H1 (cell line): Measurements from ENCODE around the gene ANKUB1. TPM values are rescaled to one million over a fixed set of nuclear protein-coding genes. Genes with fewer than 3 reads are reported as not detected.

Source experiments
- CTCF ChIA-PET: fragments of 300-600 bp; sonication (Branson Sonifier 250); formaldehyde crosslinking; loops from one replicate; lab custom pipeline; 2021; ENCODE audit not compliant: partially characterized antibody; lab: Charles Lee
- POLR2A ChIA-PET: fragments of 300-600 bp; sonication (Branson Sonifier 250); formaldehyde crosslinking; loops from one replicate; lab custom pipeline; 2021; ENCODE audit warnings: inconsistent platforms; ENCODE audit not compliant: partially characterized antibody; lab: Charles Lee
- DNase-seq, 2 experiments: peaks; one replicate each; pipeline versions ENCODE4 v3.0.0 to v3.0.0-alpha.2; 2010 to 2022; ENCODE audit warnings: low spot score in 2 of 2, low read depth in 1 of 2, mixed read lengths in 1 of 2
- FAIRE-seq: peaks from 2 replicates; lab custom pipeline; 2011; peaks lifted over from hg19 to GRCh38; lab: Jason Lieb, UNC
- H2AFZ ChIP-seq: 2 replicates; pipeline ENCODE4 v1.8.1; 2012; ENCODE audit warnings: low read length, inconsistent platforms
- H2AK5ac ChIP-seq: 2 replicates; pipeline ENCODE4 v1.6.1; 2013; ENCODE audit warnings: low read depth, low read length
- H2BK120ac ChIP-seq: replicated peaks from 2 replicates; pipeline ENCODE3; 2013; ENCODE audit warnings: low read depth, low read length, inconsistent platforms
- H2BK12ac ChIP-seq: 2 replicates; pipeline ENCODE4 v1.6.1; 2013; ENCODE audit warnings: low read depth, low read length
- H2BK15ac ChIP-seq: 2 replicates; pipeline ENCODE4 v1.6.1; 2013; ENCODE audit warnings: low read length
- H2BK20ac ChIP-seq: 2 replicates; pipeline ENCODE4 v1.6.1; 2013; ENCODE audit warnings: low read length
- H2BK5ac ChIP-seq: 2 replicates; pipeline ENCODE4 v1.6.1; 2013; ENCODE audit warnings: low read depth, low read length
- H3K14ac ChIP-seq: 2 replicates; pipeline ENCODE4 v1.6.1; 2013; ENCODE audit warnings: inconsistent platforms; ENCODE audit not compliant: insufficient read length
- H3K18ac ChIP-seq: 2 replicates; pipeline ENCODE4 v1.6.1; 2013; ENCODE audit warnings: low read length; ENCODE audit errors: extremely low read depth
- H3K23ac ChIP-seq: 2 replicates; pipeline ENCODE4 v1.6.1; 2013; ENCODE audit warnings: inconsistent platforms; ENCODE audit not compliant: insufficient read length
- H3K23me2 ChIP-seq: 2 replicates; pipeline ENCODE4 v1.6.1; 2013; ENCODE audit warnings: low read depth, low read length
- H3K27ac ChIP-seq: 2 replicates; pipeline ENCODE4 v1.6.1; 2011; ENCODE audit warnings: low read depth, low read length, inconsistent platforms
- H3K27me3 ChIP-seq, 4 experiments: replicated peaks in 1 of 4; 1 replicate in 1 of 4; 2 replicates in 3 of 4; pipeline versions ENCODE4 v1.6.1 to v1.8.1; 2011 to 2013; ENCODE audit warnings: low read length in 3 of 4, mild to moderate bottlenecking in 3 of 4, inconsistent platforms in 2 of 4, mixed read lengths in 2 of 4, moderate library complexity in 1 of 4; ENCODE audit not compliant: control insufficient read depth in 3 of 4, insufficient read depth in 3 of 4; ENCODE audit errors: extremely low read depth in 1 of 4
- H3K36me3 ChIP-seq, 4 experiments: 2 replicates each; pipeline versions ENCODE4 v1.6.1 to v1.8.1; 2011 to 2013; ENCODE audit warnings: mild to moderate bottlenecking in 4 of 4, low read length in 3 of 4, moderate library complexity in 2 of 4, control low read depth in 1 of 4, inconsistent platforms in 1 of 4; ENCODE audit not compliant: insufficient read depth in 4 of 4, control insufficient read depth in 2 of 4
- H3K4ac ChIP-seq: replicated peaks from 2 replicates; pipeline ENCODE3; 2013; ENCODE audit warnings: low read length, low read depth, mixed read lengths, inconsistent platforms; ENCODE audit not compliant: insufficient read length
- H3K4me1 ChIP-seq, 4 experiments: replicated peaks in 1 of 4; 1 replicate in 1 of 4; 2 replicates in 3 of 4; pipeline versions ENCODE4 v1.6.1 to v1.8.1; 2011 to 2013; ENCODE audit warnings: low read length in 3 of 4, inconsistent platforms in 2 of 4, mixed read lengths in 1 of 4; ENCODE audit not compliant: insufficient read depth in 4 of 4, control insufficient read depth in 3 of 4
- H3K4me2 ChIP-seq, 2 experiments: 2 replicates each; pipeline versions ENCODE4 v1.6.1 to v1.8.1; 2011 to 2013; ENCODE audit warnings: low read depth in 2 of 2, low read length in 2 of 2, control low read depth in 1 of 2, inconsistent platforms in 1 of 2, mild to moderate bottlenecking in 1 of 2; ENCODE audit not compliant: insufficient read depth in 1 of 2
- H3K4me3 ChIP-seq, 4 experiments: fragments of 200-600, 300-600 bp in 1 of 4; sonication (generic), shearing (Covaris generic), sonication (Bioruptor Twin) in 1 of 4; 2 replicates each; pipeline versions ENCODE4 v1.5.1 to v1.8.1; 2011 to 2016; ENCODE audit warnings: low read length in 4 of 4, low read depth in 3 of 4, control low read depth in 2 of 4, inconsistent platforms in 2 of 4, mild to moderate bottlenecking in 2 of 4, mixed read lengths in 1 of 4, moderate library complexity in 1 of 4; ENCODE audit not compliant: insufficient read depth in 2 of 4; ENCODE audit errors: extremely low read depth in 1 of 4
- H3K56ac ChIP-seq: replicated peaks from 2 replicates; pipeline ENCODE3; 2013; ENCODE audit warnings: low read depth, mild to moderate bottlenecking, mixed read lengths, low read length, inconsistent platforms; ENCODE audit not compliant: insufficient read length
- H3K79me1 ChIP-seq: 2 replicates; pipeline ENCODE4 v1.6.1; 2013; ENCODE audit warnings: low read depth, low read length, control low read depth
- H3K79me2 ChIP-seq, 2 experiments: 2 replicates each; pipeline versions ENCODE4 v1.6.1 to v1.8.1; 2012 to 2013; ENCODE audit warnings: low read length in 2 of 2, mild to moderate bottlenecking in 2 of 2, inconsistent platforms in 1 of 2; ENCODE audit not compliant: insufficient read depth in 2 of 2, control insufficient read depth in 1 of 2
- H3K9ac ChIP-seq, 4 experiments: replicated peaks in 1 of 4; 1 replicate in 1 of 4; 2 replicates in 3 of 4; pipeline versions ENCODE4 v1.6.1 to v1.8.1; 2011 to 2013; ENCODE audit warnings: low read depth in 3 of 4, low read length in 3 of 4, control low read depth in 2 of 4, mild to moderate bottlenecking in 2 of 4, moderate library complexity in 2 of 4, inconsistent platforms in 1 of 4; ENCODE audit errors: extremely low read depth in 1 of 4
- H3K9me3 ChIP-seq, 2 experiments: 2 replicates each; pipeline versions ENCODE4 v1.6.1 to v1.8.1; 2012 to 2013; ENCODE audit warnings: mild to moderate bottlenecking in 2 of 2, moderate library complexity in 2 of 2, control low read depth in 1 of 2, inconsistent platforms in 1 of 2, low read depth in 1 of 2, low read length in 1 of 2, mixed read lengths in 1 of 2; ENCODE audit not compliant: insufficient read depth in 2 of 2
- H4K20me1 ChIP-seq, 2 experiments: replicated peaks in 1 of 2; 2 replicates each; pipeline versions ENCODE3 to v1.8.1; 2011 to 2013; ENCODE audit warnings: inconsistent platforms in 2 of 2, low read length in 2 of 2, mild to moderate bottlenecking in 1 of 2; ENCODE audit not compliant: insufficient read depth in 2 of 2, control insufficient read depth in 1 of 2
- H4K5ac ChIP-seq: 2 replicates; pipeline ENCODE4 v1.6.1; 2013; ENCODE audit warnings: low read length, low read depth, mixed read lengths, inconsistent platforms; ENCODE audit not compliant: insufficient read length
- H4K8ac ChIP-seq: 2 replicates; pipeline ENCODE4 v1.8.0; 2013; ENCODE audit warnings: mild to moderate bottlenecking, moderate library complexity, low read length, inconsistent platforms; ENCODE audit not compliant: insufficient read depth; ENCODE audit errors: extremely low read depth
- H4K91ac ChIP-seq: replicated peaks from 2 replicates; pipeline ENCODE3; 2013; ENCODE audit warnings: low read length, mixed read lengths, inconsistent platforms; ENCODE audit not compliant: insufficient read length
- ATF3 ChIP-seq: IDR thresholded peaks from 2 replicates; pipeline ENCODE4 v1.6.1; 2011; ENCODE audit warnings: low read depth, mild to moderate bottlenecking, low read length; ENCODE audit not compliant: insufficient read depth
- CEBPB ChIP-seq: IDR thresholded peaks from 2 replicates; pipeline ENCODE4 v1.6.1; 2012; ENCODE audit warnings: low read depth, low read length
- CREB1 ChIP-seq: IDR thresholded peaks from 2 replicates; pipeline ENCODE4 v1.6.1; 2012; ENCODE audit warnings: inconsistent platforms
- EP300 ChIP-seq, 2 experiments: IDR thresholded peaks; 1 replicate in 1 of 2; 2 replicates in 1 of 2; pipeline ENCODE4 v1.6.1; 2011 to 2012; ENCODE audit warnings: low read depth in 2 of 2, low read length in 2 of 2, mild to moderate bottlenecking in 2 of 2, borderline replicate concordance in 1 of 2, inconsistent platforms in 1 of 2, moderate library complexity in 1 of 2
- EZH2 ChIP-seq: fragments of 200-600 bp; sonication (generic); IDR thresholded peaks from 2 replicates; pipeline ENCODE4 v1.7.1; 2012; ENCODE audit warnings: low read depth, mild to moderate bottlenecking, moderate library complexity, low read length, inconsistent platforms; ENCODE audit not compliant: severe bottlenecking
- KDM5A ChIP-seq: fragments of 200-600 bp; IDR thresholded peaks from 2 replicates; pipeline ENCODE4 v1.7.1; 2012; ENCODE audit warnings: mild to moderate bottlenecking, low read length, inconsistent platforms, mixed read lengths
- NRF1 ChIP-seq: IDR thresholded peaks from 2 replicates; pipeline ENCODE4 v1.6.1; 2011; ENCODE audit warnings: mild to moderate bottlenecking, low read depth, low read length, improper control_type of control experiment
- RNF2 ChIP-seq: fragments of 200-900, 300-1000 bp; sonication (generic); IDR thresholded peaks from 2 replicates; pipeline ENCODE4 v1.7.1; 2016; ENCODE audit warnings: borderline replicate concordance, low read depth, mild to moderate bottlenecking, antibody characterized with exemption, low read length; ENCODE audit not compliant: poor library complexity, severe bottlenecking; ENCODE audit errors: missing control alignments
- SIN3A ChIP-seq, 2 experiments: IDR thresholded peaks in 1 of 2; conservative IDR thresholded peaks in 1 of 2; 2 replicates each; pipeline ENCODE4 v1.6.1; 2011 to 2012; ENCODE audit warnings: low read length in 2 of 2, improper control_type of control experiment in 1 of 2, low read depth in 1 of 2, mild to moderate bottlenecking in 1 of 2
- SUZ12 ChIP-seq: fragments of 200-600 bp; sonication (generic); IDR thresholded peaks from 2 replicates; pipeline ENCODE4 v1.6.1; 2012; ENCODE audit warnings: mild to moderate bottlenecking, inconsistent platforms, low read length, moderate library complexity, mixed read lengths
- TEAD4 ChIP-seq: IDR thresholded peaks from 2 replicates; pipeline ENCODE4 v1.6.1; 2012; ENCODE audit warnings: low read depth, low read length, inconsistent platforms, mixed read lengths
- polyA plus RNA-seq, 7 experiments: library from polyadenylated mRNA; depleted of rRNA in 3 of 7; stranded (reverse) in 5 of 7; unstranded in 2 of 7; fragments of >200 nt in 5 of 7; fragments of 200-250 nt in 2 of 7; gene quantifications; 1 replicate in 5 of 7; 2 replicates in 1 of 7; 4 replicates in 1 of 7; pipeline versions ENCODE4 v1.2.1 to v1.2.3, GENCODE V29; 2011 to 2013; ENCODE audit warnings: missing spikeins in 2 of 7, mixed read lengths in 2 of 7
- total RNA-seq: library from RNA; stranded (reverse); fragmentation: NEBNext Ultra II Directional; extraction: Animal tissue kit (Norgen Biotek cat#: 25700); gene quantifications from 2 replicates; pipeline ENCODE4 v1.2.1, GENCODE V29; 2021

Gene ANKUB1
- total and polyA plus RNA-seq, 2 of the 8 experiments (the other 6 are each of a cell fraction or from before 2014, with no cell fraction given), result not detected

DNA sequence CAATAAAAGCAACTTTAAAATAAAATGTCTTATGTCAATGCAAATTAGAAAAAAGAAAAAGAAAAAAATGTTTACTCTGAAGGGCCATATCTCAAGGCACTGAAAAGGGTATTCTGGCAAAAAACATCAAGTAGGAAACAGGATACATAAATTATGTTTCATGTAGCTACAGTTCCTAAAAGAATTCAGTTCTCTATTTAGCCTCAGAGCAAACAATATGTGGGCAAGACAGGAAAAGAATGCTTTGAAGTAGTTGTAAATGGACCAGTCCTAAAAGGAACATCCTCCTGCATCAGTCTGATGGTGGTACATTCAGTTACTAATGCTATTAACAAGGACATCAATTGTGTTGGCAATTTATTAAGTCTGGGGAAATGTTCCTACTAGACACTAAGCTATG, 48.2 kb downstream of the ANKUB1 start:
- H3K9ac ChIP-seq, result no peak overlapping the region
- POLR2A ChIA-PET, result interaction anchor here (1.0 kb wide), 1 partner anchor 614 kb away, joined by 3 read pairs; no protein-coding TSS in a partner anchor
- H3K4me1 ChIP-seq, result no peaks in the 10 kb centered on the region
- no peak overlapping the region for H3K56ac ChIP-seq
- no peak overlapping the region for H2AK5ac ChIP-seq
- no peak overlapping the region for H3K4me3 ChIP-seq
- H2BK5ac ChIP-seq, result no peak overlapping the region
- FAIRE-seq, result no peak
- no peaks in the 10 kb centered on the region for H3K79me2 ChIP-seq
- no peak overlapping the region for H2BK20ac ChIP-seq
- no peak overlapping the region for H2BK120ac ChIP-seq
- H3K23me2 ChIP-seq, result no peaks in the 10 kb centered on the region
- no peak overlapping the region for H3K18ac ChIP-seq
- no peaks in the 10 kb centered on the region for H3K27me3 ChIP-seq
- no peak overlapping the region for H3K27ac ChIP-seq
- CTCF ChIA-PET, result interaction anchor here (0.7 to 1.1 kb wide), 4 partner anchors 27 to 213 kb away, joined by 3 read pairs; no protein-coding TSS in a partner anchor
- no peaks in the 10 kb centered on the region for H3K9me3 ChIP-seq
- no peak overlapping the region for H4K8ac ChIP-seq
- TF ChIP-seq CREB1 (no peak), KDM5A (no peak), EZH2 (no peak), SUZ12 (no peak), NRF1 (no peak), SIN3A (conservative IDR thresholded peaks at IDR 0.05 in 1 of 2, IDR thresholded peaks at IDR 0.05 in 1 of 2; ENCODE audit: low read depth in 1 of 2, low read length in 2 of 2) (no peak), RNF2 (no peak), ATF3 (no peak), EP300 (IDR thresholded peaks at IDR 0.05; ENCODE audit: borderline replicate concordance in 1 of 2, low read depth in 2 of 2, low read length in 2 of 2) (no peak), TEAD4 (no peak), CEBPB (no peak)
- H3K36me3 ChIP-seq, result peaks cover 7 to 40% (median 21%) of the 10 kb centered on the region in 4 experiments
- no peak overlapping the region for H3K23ac ChIP-seq
- no peak overlapping the region for H3K4me2 ChIP-seq
- no peaks in the 10 kb centered on the region; the same call in 1 of the 2 replicates for H3K79me1 ChIP-seq
- H2BK15ac ChIP-seq, result no peak overlapping the region
- no peak overlapping the region for H2BK12ac ChIP-seq
- H4K91ac ChIP-seq, result no peak overlapping the region
- H3K14ac ChIP-seq, result no peak overlapping the region
- H4K5ac ChIP-seq, result no peak overlapping the region
- no peak overlapping the region for H3K4ac ChIP-seq
- no peak overlapping the region for H2AFZ ChIP-seq
- H4K20me1 ChIP-seq, result no peaks in the 10 kb centered on the region
- DNase-seq, result no peak
